ENCODE measurements around the gene JARID2.

DNA sequence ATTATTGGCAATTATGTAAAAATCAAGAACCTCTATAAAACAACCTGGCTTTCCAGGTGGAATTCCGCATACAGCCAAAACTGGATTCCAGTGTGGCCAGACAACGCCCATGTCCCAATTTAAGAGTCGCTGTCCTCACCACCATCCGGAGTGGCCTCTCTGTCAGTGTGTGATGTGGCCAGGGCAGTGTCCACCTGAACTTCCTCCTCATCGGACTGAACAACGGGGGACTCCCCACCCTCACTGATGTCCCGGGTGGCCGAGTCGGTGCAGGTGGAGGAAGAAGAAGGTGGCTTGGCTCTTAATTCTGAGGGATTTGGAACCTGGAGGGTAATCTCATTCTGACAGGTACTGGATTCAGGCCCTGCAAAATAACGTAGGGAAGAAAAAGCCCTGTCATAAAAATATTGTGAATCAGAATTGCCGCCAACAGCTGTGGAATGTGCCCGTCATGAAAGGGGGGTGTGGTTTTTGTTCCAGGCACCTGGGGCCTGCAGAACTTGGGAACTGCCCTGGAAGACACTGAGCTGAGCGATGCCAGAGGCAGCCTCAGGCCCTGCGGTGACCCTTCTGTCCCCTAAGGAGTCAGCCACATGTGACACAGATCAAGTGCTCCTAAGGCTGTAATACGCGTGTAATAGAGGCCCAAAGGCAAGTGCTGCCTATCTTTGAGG lies 277.1 kb downstream of the JARID2 start:
- TF ChIP-seq ZNF391 (tag by site-specific recombination; IDR thresholded peaks at IDR 0.05; ENCODE audit: borderline replicate concordance, low read depth) (no peak), ZNF174 (tag by site-specific recombination; IDR thresholded peaks at IDR 0.05) (no peak), BCL11A (tag by site-specific recombination; IDR thresholded peaks at IDR 0.05; ENCODE audit: low read depth) (no peak), ZBTB21 (tag by site-specific recombination; IDR thresholded peaks at IDR 0.05) (no peak), ZNF529 (tag by site-specific recombination; IDR thresholded peaks at IDR 0.05; ENCODE audit: insufficient replicate concordance) (no peak), ZNF544 (tag by site-specific recombination; IDR thresholded peaks at IDR 0.05) (no peak), ZNF311 (tag by site-specific recombination; IDR thresholded peaks at IDR 0.05; ENCODE audit: borderline replicate concordance) (no peak), ZNF211 (tag by site-specific recombination; IDR thresholded peaks at IDR 0.05; ENCODE audit: low read depth) (no peak)
- TF ChIP-seq, protein P1, sequence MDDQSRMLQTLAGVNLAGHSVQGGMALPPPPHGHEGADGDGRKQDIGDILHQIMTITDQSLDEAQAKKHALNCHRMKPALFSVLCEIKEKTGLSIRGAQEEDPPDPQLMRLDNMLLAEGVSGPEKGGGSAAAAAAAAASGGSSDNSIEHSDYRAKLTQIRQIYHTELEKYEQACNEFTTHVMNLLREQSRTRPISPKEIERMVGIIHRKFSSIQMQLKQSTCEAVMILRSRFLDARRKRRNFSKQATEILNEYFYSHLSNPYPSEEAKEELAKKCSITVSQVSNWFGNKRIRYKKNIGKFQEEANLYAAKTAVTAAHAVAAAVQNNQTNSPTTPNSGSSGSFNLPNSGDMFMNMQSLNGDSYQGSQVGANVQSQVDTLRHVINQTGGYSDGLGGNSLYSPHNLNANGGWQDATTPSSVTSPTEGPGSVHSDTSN (CRISPR knock-in tag; IDR thresholded peaks at IDR 0.05): no peak
- TF ChIP-seq, protein P2, sequence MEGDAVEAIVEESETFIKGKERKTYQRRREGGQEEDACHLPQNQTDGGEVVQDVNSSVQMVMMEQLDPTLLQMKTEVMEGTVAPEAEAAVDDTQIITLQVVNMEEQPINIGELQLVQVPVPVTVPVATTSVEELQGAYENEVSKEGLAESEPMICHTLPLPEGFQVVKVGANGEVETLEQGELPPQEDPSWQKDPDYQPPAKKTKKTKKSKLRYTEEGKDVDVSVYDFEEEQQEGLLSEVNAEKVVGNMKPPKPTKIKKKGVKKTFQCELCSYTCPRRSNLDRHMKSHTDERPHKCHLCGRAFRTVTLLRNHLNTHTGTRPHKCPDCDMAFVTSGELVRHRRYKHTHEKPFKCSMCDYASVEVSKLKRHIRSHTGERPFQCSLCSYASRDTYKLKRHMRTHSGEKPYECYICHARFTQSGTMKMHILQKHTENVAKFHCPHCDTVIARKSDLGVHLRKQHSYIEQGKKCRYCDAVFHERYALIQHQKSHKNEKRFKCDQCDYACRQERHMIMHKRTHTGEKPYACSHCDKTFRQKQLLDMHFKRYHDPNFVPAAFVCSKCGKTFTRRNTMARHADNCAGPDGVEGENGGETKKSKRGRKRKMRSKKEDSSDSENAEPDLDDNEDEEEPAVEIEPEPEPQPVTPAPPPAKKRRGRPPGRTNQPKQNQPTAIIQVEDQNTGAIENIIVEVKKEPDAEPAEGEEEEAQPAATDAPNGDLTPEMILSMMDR (tag by site-specific recombination; IDR thresholded peaks at IDR 0.05): no peak
- TF ChIP-seq, protein P3, sequence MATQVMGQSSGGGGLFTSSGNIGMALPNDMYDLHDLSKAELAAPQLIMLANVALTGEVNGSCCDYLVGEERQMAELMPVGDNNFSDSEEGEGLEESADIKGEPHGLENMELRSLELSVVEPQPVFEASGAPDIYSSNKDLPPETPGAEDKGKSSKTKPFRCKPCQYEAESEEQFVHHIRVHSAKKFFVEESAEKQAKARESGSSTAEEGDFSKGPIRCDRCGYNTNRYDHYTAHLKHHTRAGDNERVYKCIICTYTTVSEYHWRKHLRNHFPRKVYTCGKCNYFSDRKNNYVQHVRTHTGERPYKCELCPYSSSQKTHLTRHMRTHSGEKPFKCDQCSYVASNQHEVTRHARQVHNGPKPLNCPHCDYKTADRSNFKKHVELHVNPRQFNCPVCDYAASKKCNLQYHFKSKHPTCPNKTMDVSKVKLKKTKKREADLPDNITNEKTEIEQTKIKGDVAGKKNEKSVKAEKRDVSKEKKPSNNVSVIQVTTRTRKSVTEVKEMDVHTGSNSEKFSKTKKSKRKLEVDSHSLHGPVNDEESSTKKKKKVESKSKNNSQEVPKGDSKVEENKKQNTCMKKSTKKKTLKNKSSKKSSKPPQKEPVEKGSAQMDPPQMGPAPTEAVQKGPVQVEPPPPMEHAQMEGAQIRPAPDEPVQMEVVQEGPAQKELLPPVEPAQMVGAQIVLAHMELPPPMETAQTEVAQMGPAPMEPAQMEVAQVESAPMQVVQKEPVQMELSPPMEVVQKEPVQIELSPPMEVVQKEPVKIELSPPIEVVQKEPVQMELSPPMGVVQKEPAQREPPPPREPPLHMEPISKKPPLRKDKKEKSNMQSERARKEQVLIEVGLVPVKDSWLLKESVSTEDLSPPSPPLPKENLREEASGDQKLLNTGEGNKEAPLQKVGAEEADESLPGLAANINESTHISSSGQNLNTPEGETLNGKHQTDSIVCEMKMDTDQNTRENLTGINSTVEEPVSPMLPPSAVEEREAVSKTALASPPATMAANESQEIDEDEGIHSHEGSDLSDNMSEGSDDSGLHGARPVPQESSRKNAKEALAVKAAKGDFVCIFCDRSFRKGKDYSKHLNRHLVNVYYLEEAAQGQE (tag by site-specific recombination; IDR thresholded peaks at IDR 0.05): no peak
- TF ChIP-seq, protein P4, sequence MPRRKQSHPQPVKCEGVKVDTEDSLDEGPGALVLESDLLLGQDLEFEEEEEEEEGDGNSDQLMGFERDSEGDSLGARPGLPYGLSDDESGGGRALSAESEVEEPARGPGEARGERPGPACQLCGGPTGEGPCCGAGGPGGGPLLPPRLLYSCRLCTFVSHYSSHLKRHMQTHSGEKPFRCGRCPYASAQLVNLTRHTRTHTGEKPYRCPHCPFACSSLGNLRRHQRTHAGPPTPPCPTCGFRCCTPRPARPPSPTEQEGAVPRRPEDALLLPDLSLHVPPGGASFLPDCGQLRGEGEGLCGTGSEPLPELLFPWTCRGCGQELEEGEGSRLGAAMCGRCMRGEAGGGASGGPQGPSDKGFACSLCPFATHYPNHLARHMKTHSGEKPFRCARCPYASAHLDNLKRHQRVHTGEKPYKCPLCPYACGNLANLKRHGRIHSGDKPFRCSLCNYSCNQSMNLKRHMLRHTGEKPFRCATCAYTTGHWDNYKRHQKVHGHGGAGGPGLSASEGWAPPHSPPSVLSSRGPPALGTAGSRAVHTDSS (tag by site-specific recombination; IDR thresholded peaks at IDR 0.05): no peak
